K562 (cell line): Measurements from ENCODE around the gene SERPINH1. TPM values are rescaled to one million over a fixed set of nuclear protein-coding genes. Genes with fewer than 3 reads are reported as not detected.

Experiments
- BCL6 ChIP-seq: fragments of 250-450 bp; sonication (Bioruptor Pico); IDR thresholded peaks from 2 replicates; pipeline ENCODE4 v1.4.0; 2020
- CLOCK ChIP-seq: fragments of 250-450 bp; sonication (Bioruptor Pico); IDR thresholded peaks from 2 replicates; pipeline ENCODE4 v1.4.0; 2020; ENCODE audit warnings: mild to moderate bottlenecking, moderate library complexity, borderline replicate concordance
- CREB3 ChIP-seq: fragments of 450-650 bp; conservative IDR thresholded peaks from 2 replicates; pipeline ENCODE4 v1.6.1; 2016; ENCODE audit warnings: missing genetic modification characterization, low read depth, mild to moderate bottlenecking, missing compliant biosample characterization, moderate library complexity
- CREBBP ChIP-seq: IDR thresholded peaks from one replicate; pipeline ENCODE4 v1.6.1; 2012; ENCODE audit warnings: low read depth, mild to moderate bottlenecking, control low read depth, inconsistent platforms, low read length
- GABPB2 ChIP-seq: fragments of 250-450 bp; sonication (Bioruptor Pico); conservative IDR thresholded peaks from 2 replicates; pipeline ENCODE4 v1.5.1; 2021; ENCODE audit warnings: mild to moderate bottlenecking
- MGA ChIP-seq: fragments of 450-650 bp; IDR thresholded peaks from 2 replicates; pipeline ENCODE4 v1.6.1; 2016; ENCODE audit warnings: mild to moderate bottlenecking, moderate library complexity
- PHF8 ChIP-seq: fragments of 200-600 bp; sonication (generic); IDR thresholded peaks from 2 replicates; pipeline ENCODE4 v1.6.1; 2012; ENCODE audit warnings: mixed run types, mild to moderate bottlenecking, inconsistent platforms, low read length, moderate library complexity, borderline replicate concordance
- POLR2H ChIP-seq: IDR thresholded peaks from 2 replicates; pipeline ENCODE4 v1.6.1; 2016; ENCODE audit warnings: missing genetic modification characterization, low read depth, mild to moderate bottlenecking, control low read depth, missing compliant biosample characterization, moderate library complexity
- SIN3A ChIP-seq, 2 experiments: fragments of 150-350 bp in 1 of 2; IDR thresholded peaks; 2 replicates each; pipeline ENCODE4 v1.6.1; 2011 to 2016; ENCODE audit warnings: borderline replicate concordance in 2 of 2, low read depth in 2 of 2, low read length in 2 of 2, mild to moderate bottlenecking in 2 of 2, moderate library complexity in 2 of 2; ENCODE audit not compliant: control insufficient read depth in 1 of 2
- SRF ChIP-seq, 2 experiments: fragments of 250-450, 450-650 bp in 1 of 2; sonication (Bioruptor Pico) in 1 of 2; sonication (generic) in 1 of 2; formaldehyde crosslinking; IDR thresholded peaks; 2 replicates each; pipeline versions ENCODE4 v1.5.0 to v1.5.1; 2020 to 2022; ENCODE audit warnings: mild to moderate bottlenecking in 1 of 2, missing genetic modification reagents in 1 of 2
- ZNF311 ChIP-seq: fragments of 250-450 bp; sonication (Bioruptor Pico); IDR thresholded peaks from 2 replicates; pipeline ENCODE4 v1.4.0; 2020; ENCODE audit warnings: mild to moderate bottlenecking, moderate library complexity
- polyA plus RNA-seq, 8 experiments: library from polyadenylated mRNA; depleted of rRNA in 4 of 8; stranded (reverse) in 5 of 8; unstranded in 3 of 8; fragments of >200 nt; fragmentation: Nextera tagmentation in 2 of 8; fragmentation: Illumina TruSeq in 1 of 8; extraction: Ambion mirVana in 2 of 8; extraction: Trizol in 1 of 8; gene quantifications; 2 replicates each; pipeline versions ENCODE4 v1.2.1 to v1.2.3, GENCODE V29; 2011 to 2014; ENCODE audit warnings: inconsistent platforms in 1 of 8, missing spikeins in 1 of 8
- total RNA-seq, 7 experiments: library from RNA; depleted of rRNA in 6 of 7; stranded (reverse); fragments of >200 nt in 6 of 7; fragmentation: Illumina TruSeq in 2 of 7; extraction: Trizol in 2 of 7; gene quantifications; 2 replicates each; pipeline versions ENCODE4 v1.2.1 to v1.2.3, GENCODE V29; 2011 to 2021; ENCODE audit warnings: low replicate concordance in 1 of 7

The SERPINH1 gene
- total and polyA plus RNA-seq, 9 of the 15 experiments (the other 6 are each of a cell fraction or from before 2014, with no cell fraction given) = 2.8 to 106 (median 67.9) TPM

GRCh38 chr11:75554258-75555022 lies 7.6 kb upstream of the SERPINH1 start (continued):
- no peak for TF ChIP-seq CLOCK (CRISPR knock-in tag)
- TF ChIP-seq GABPB2 (CRISPR knock-in tag) = no peak
- TF ChIP-seq BCL6 (CRISPR knock-in tag) = no peak
- TF ChIP-seq ZNF311 = peak; percentile 74
- TF ChIP-seq SIN3A (IDR thresholded peaks at IDR 0.05; ENCODE audit: borderline replicate concordance in 2 of 2, control insufficient read depth in 1 of 2, low read depth in 2 of 2, low read length in 2 of 2) = no peak
- no peak; the same call in 1 of the 2 replicates for TF ChIP-seq POLR2H (tag)
- TF ChIP-seq CREBBP = no peak
- TF ChIP-seq CREB3 (tag) = no peak
- peak in 1 of 2 experiments; percentile 35; a peak in 2 of 4 replicates for TF ChIP-seq SRF (CRISPR knock-in tag; IDR thresholded peaks at IDR 0.05)
- no peak; the same call in 1 of the 2 replicates for TF ChIP-seq MGA
- no peak; the same call in 1 of the 2 replicates for TF ChIP-seq PHF8
